ENCODE data around the gene SPACA6. TPM values are rescaled to one million over a fixed set of nuclear protein-coding genes. Genes with fewer than 3 reads are reported as not detected.

The SPACA6 gene
- total and polyA plus RNA-seq, 2 of the 8 experiments (the other 6 are each of a cell fraction or from before 2014, with no cell fraction given) = 7.1 to 7.5 TPM

- no peaks in the 10 kb centered on the region for H3K4me1 ChIP-seq (replicated peaks in 1 of 4; ENCODE audit: control insufficient read depth in 3 of 4, insufficient read depth in 4 of 4, low read length in 3 of 4)
- H3K56ac ChIP-seq (replicated peaks; ENCODE audit: insufficient read length, low read depth, low read length) = no peak overlapping the region
- no peak overlapping the region for H3K14ac ChIP-seq (ENCODE audit: insufficient read length)
- no peak overlapping the region for H3K4me3 ChIP-seq (ENCODE audit: extremely low read depth in 1 of 4, insufficient read depth in 2 of 4, low read depth in 3 of 4, low read length in 4 of 4)
- no peak for FAIRE-seq
- ChIA-PET CTCF (ENCODE audit: partially characterized antibody) (interaction anchor here (0.6 kb wide), 2 partner anchors 68 to 77 kb away, joined by 3 read pairs; no protein-coding TSS in a partner anchor), POLR2A (ENCODE audit: partially characterized antibody) (no interaction called here)
- H2AK5ac ChIP-seq (ENCODE audit: low read depth, low read length) = no peak overlapping the region
- no peak overlapping the region for H2BK15ac ChIP-seq (ENCODE audit: low read length)
- H3K4me2 ChIP-seq (ENCODE audit: insufficient read depth in 1 of 2, low read depth in 2 of 2, low read length in 2 of 2) = no peak overlapping the region
- H3K79me2 ChIP-seq (ENCODE audit: control insufficient read depth in 1 of 2, insufficient read depth in 2 of 2, low read length in 2 of 2) = no peaks in the 10 kb centered on the region
- no peak overlapping the region for H2BK20ac ChIP-seq (ENCODE audit: low read length)
- no peaks in the 10 kb centered on the region; the same call in 1 of the 2 replicates for H3K23me2 ChIP-seq (ENCODE audit: low read depth, low read length)
- H2BK120ac ChIP-seq (replicated peaks; ENCODE audit: low read depth, low read length) = no peak overlapping the region
- H4K5ac ChIP-seq (ENCODE audit: insufficient read length, low read depth, low read length) = no peak overlapping the region
- no peak overlapping the region for H3K18ac ChIP-seq (ENCODE audit: extremely low read depth, low read length)
- H3K79me1 ChIP-seq (ENCODE audit: low read depth, low read length) = no peaks in the 10 kb centered on the region
- H3K27ac ChIP-seq (ENCODE audit: low read depth, low read length) = no peak overlapping the region
- WGBS, 2 experiments (ENCODE audit: extremely low coverage in 1 of 2, insufficient coverage in 1 of 2, insufficient read length in 1 of 2, insufficient replicate concordance in 2 of 2, low coverage in 1 of 2, low lambda C conversion rate in 2 of 2, missing lambda C conversion rate in 1 of 2) = 56% methylated on average over 3 of the region's 3 CpGs; no CpG with 5 or more reads in 1 of the 2 experiments
- DNase-seq (ENCODE audit: low read depth in 1 of 2, low spot score in 2 of 2) = no peak
- H2BK12ac ChIP-seq (ENCODE audit: low read depth, low read length) = no peak overlapping the region
- no peaks in the 10 kb centered on the region for H4K20me1 ChIP-seq (replicated peaks in 1 of 2; ENCODE audit: control insufficient read depth in 1 of 2, insufficient read depth in 2 of 2, low read length in 2 of 2)
- no peak overlapping the region for H3K9ac ChIP-seq (replicated peaks in 1 of 4; ENCODE audit: extremely low read depth in 1 of 4, low read depth in 3 of 4, low read length in 3 of 4)
- H4K8ac ChIP-seq (ENCODE audit: extremely low read depth, insufficient read depth, low read length) = no peak overlapping the region
- no peak overlapping the region for H3K23ac ChIP-seq (ENCODE audit: insufficient read length)
- no peaks in the 10 kb centered on the region for H3K36me3 ChIP-seq (ENCODE audit: control insufficient read depth in 2 of 4, insufficient read depth in 4 of 4, low read length in 3 of 4)
- no peak overlapping the region for H4K91ac ChIP-seq (replicated peaks; ENCODE audit: insufficient read length, low read length)
- no peak overlapping the region for H3K4ac ChIP-seq (replicated peaks; ENCODE audit: insufficient read length, low read depth, low read length)
- H2AFZ ChIP-seq (ENCODE audit: low read length) = no peak overlapping the region
- 0 out of 4 replicates have a peak, but pooled peaks cover 3 to 5% of the 10 kb centered on the region in 2 experiments for H3K9me3 ChIP-seq (ENCODE audit: insufficient read depth in 2 of 2, low read depth in 1 of 2, low read length in 1 of 2)
- H3K27me3 ChIP-seq (replicated peaks in 1 of 4; ENCODE audit: control insufficient read depth in 3 of 4, extremely low read depth in 1 of 4, insufficient read depth in 3 of 4, low read length in 3 of 4) = peaks cover 0 to 2% (median 0%) of the 10 kb centered on the region in 4 experiments; a peak in 1 of 7 replicates
- no peak overlapping the region for H2BK5ac ChIP-seq (ENCODE audit: low read depth, low read length)
- no peak for TF ChIP-seq GABPA (IDR thresholded peaks at IDR 0.05; ENCODE audit: borderline replicate concordance, insufficient read depth, low read length)
- no peak for TF ChIP-seq CEBPB (IDR thresholded peaks at IDR 0.05; ENCODE audit: low read depth, low read length)
- no peak for TF ChIP-seq TEAD4 (IDR thresholded peaks at IDR 0.05; ENCODE audit: low read depth, low read length)
- no peak for TF ChIP-seq SP4 (IDR thresholded peaks at IDR 0.05; ENCODE audit: low read length)
- TF ChIP-seq SIX5 (IDR thresholded peaks at IDR 0.05; ENCODE audit: low read depth, low read length) = no peak
- no peak for TF ChIP-seq BACH1 (IDR thresholded peaks at IDR 0.05; ENCODE audit: low read length)
- no peak for TF ChIP-seq POU5F1 (IDR thresholded peaks at IDR 0.05; ENCODE audit: low read depth, low read length)
- no peak for TF ChIP-seq RAD21 (IDR thresholded peaks at IDR 0.05 in 1 of 2, conservative IDR thresholded peaks at IDR 0.05 in 1 of 2; ENCODE audit: low read depth in 2 of 2, low read length in 2 of 2)
- TF ChIP-seq CHD2 (IDR thresholded peaks at IDR 0.05; ENCODE audit: low read length) = no peak
- no peak for TF ChIP-seq SP2 (IDR thresholded peaks at IDR 0.05; ENCODE audit: low read length)
- TF ChIP-seq RXRA (IDR thresholded peaks at IDR 0.05; ENCODE audit: insufficient read depth, low read depth, low read length) = no peak
- no peak for TF ChIP-seq PHF8 (conservative IDR thresholded peaks at IDR 0.05; ENCODE audit: low read depth, low read length)
- no peak for TF ChIP-seq GTF2F1 (IDR thresholded peaks at IDR 0.05; ENCODE audit: borderline replicate concordance, low read depth, low read length)
- TF ChIP-seq EP300 (IDR thresholded peaks at IDR 0.05; ENCODE audit: borderline replicate concordance in 1 of 2, low read depth in 2 of 2, low read length in 2 of 2) = no peak
- no peak for TF ChIP-seq JUND (IDR thresholded peaks at IDR 0.05; ENCODE audit: low read length)
These were observed 29.5 kb upstream of the SPACA6 start for GRCh38 chr19:51663650-51664049.
